Vagina (tissue), 2 donors: ENCODE results near the gene METTL16. TPM values are rescaled to one million over a fixed set of nuclear protein-coding genes. Genes with fewer than 3 reads are reported as not detected.
"Not testable (repeated sequence)": the region's sequence is repeated elsewhere in the genome, so short reads cannot be mapped to it uniquely, and the experiment has no call there.

Experiments used
- DNase-seq, 2 donors: peaks; one replicate each; pipeline ENCODE4 v3.0.0-alpha.2; 2017; ENCODE audit errors: extremely low spot score in 2 of 2
- H3K27ac ChIP-seq: fragments of 200-600 bp; sonication (generic); one replicate; pipeline ENCODE4 v1.5.1; 2019
- H3K27me3 ChIP-seq: fragments of 200-600 bp; sonication (generic); one replicate; pipeline ENCODE4 v1.5.1; 2019
- H3K36me3 ChIP-seq, 2 donors: fragments of 200-600 bp; sonication (generic); one replicate each; pipeline ENCODE4 v1.5.1; 2017 to 2019
- H3K4me1 ChIP-seq: fragments of 200-600 bp; sonication (generic); one replicate; pipeline ENCODE4 v1.5.1; 2019
- H3K4me3 ChIP-seq, 2 donors: fragments of 200-600 bp; sonication (generic); 1 replicate in 1 of 2; 2 replicates in 1 of 2; pipeline ENCODE4 v1.5.1; 2016 to 2019
- H3K9me3 ChIP-seq: fragments of 200-600 bp; sonication (generic); one replicate; pipeline ENCODE4 v1.5.1; 2019
- CTCF ChIP-seq, 3 experiments: fragments of 450-650 bp in 2 of 3; fragments of 200-600 bp in 1 of 3; sonication (generic) in 1 of 3; IDR thresholded peaks; one replicate each; pipeline ENCODE4 v1.5.1; 2017 to 2019; ENCODE audit warnings: antibody characterized with exemption in 3 of 3, mild to moderate bottlenecking in 2 of 3, moderate library complexity in 2 of 3
- POLR2A ChIP-seq, 2 donors: fragments of 450-650 bp; IDR thresholded peaks; one replicate each; pipeline ENCODE4 v1.6.1; 2017; ENCODE audit warnings: antibody characterized with exemption in 2 of 2, mild to moderate bottlenecking in 2 of 2, moderate library complexity in 2 of 2
- POLR2AphosphoS5 ChIP-seq, 2 donors: sonication (generic); formaldehyde crosslinking; IDR thresholded peaks; one replicate each; pipeline ENCODE4 v1.9.0; 2017; ENCODE audit warnings: antibody characterized with exemption in 2 of 2, mild to moderate bottlenecking in 2 of 2, low read depth in 1 of 2; ENCODE audit not compliant: insufficient read depth in 1 of 2
- intact Hi-C: fragments of 100-400 bp; cut with DNase I; formaldehyde crosslinking; loops from one replicate; pipeline ENCODE4 v1.15.1; 2023
- total RNA-seq: library from RNA; depleted of rRNA; stranded (reverse); fragments of >200 nt; gene quantifications from one replicate; pipeline ENCODE4 v1.2.3, GENCODE V29; 2016

The METTL16 gene
- total RNA-seq, 1 donor from 2014 or later, result 30.4 TPM

DNA sequence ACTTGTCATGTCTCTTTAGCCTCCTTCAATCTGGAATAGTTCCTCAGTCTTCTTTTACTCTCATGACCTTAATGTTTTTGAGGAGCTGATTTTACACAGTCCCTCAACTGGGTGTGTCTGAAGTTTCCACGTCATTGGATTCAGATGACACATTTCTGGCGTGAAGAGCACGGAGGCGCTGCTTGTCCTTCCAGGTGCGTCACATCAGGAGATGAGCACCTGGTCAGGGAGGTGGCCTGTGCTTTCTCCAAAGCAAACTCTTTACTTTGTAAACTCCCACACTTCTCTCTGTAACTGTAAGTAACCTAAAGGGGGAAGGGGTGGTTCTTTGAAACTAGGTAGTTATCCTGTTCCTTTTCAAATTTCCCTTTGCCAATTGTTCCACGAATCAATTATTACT is 58.4 kb downstream of the METTL16 start:
- Histone ChIP-seq H3K27ac (peak overlapping the region; percentile 40), H3K36me3 (no peaks in the 10 kb centered on the region)
- no peak for TF ChIP-seq CTCF (IDR thresholded peaks at IDR 0.05)
- TF ChIP-seq POLR2AphosphoS5 (IDR thresholded peaks at IDR 0.05; ENCODE audit: insufficient read depth in 1 of 2, low read depth in 1 of 2), result peak in 1 of 2 donors; percentile 24

GRCh38 chr17:2452216-2452750 is 59.4 kb downstream of the METTL16 start:
- Histone ChIP-seq H3K27me3 (no peaks in the 10 kb centered on the region), H3K4me1 (no peaks in the 10 kb centered on the region), H3K4me3 (no peak overlapping the region), H3K36me3 (no peaks in the 10 kb centered on the region), H3K27ac (peak overlapping the region; percentile 40), H3K9me3 (no peaks in the 10 kb centered on the region)
- no peak for TF ChIP-seq CTCF (IDR thresholded peaks at IDR 0.05)
- no peak for TF ChIP-seq POLR2A (IDR thresholded peaks at IDR 0.05)
- no peak for TF ChIP-seq POLR2AphosphoS5 (IDR thresholded peaks at IDR 0.05; ENCODE audit: insufficient read depth in 1 of 2, low read depth in 1 of 2)
- no peak for DNase-seq
- intact Hi-C loops, result no loop called here

More for the DNA sequence above, 58.4 kb downstream of the METTL16 start:
- no peak for DNase-seq
- H3K4me1 ChIP-seq, result no peaks in the 10 kb centered on the region
- intact Hi-C loops, result no loop called here
- no peaks in the 10 kb centered on the region for H3K27me3 ChIP-seq
- no peak overlapping the region for H3K4me3 ChIP-seq
- H3K9me3 ChIP-seq, result no peaks in the 10 kb centered on the region

GRCh38 chr17:2450016-2450650 is 61.6 kb downstream of the METTL16 start:
- no peak overlapping the region for H3K27ac ChIP-seq
- intact Hi-C loops, result no loop called here
- H3K36me3 ChIP-seq, result no peaks in the 10 kb centered on the region
- no peak for TF ChIP-seq POLR2AphosphoS5 (IDR thresholded peaks at IDR 0.05; ENCODE audit: insufficient read depth in 1 of 2, low read depth in 1 of 2)
- no peak for TF ChIP-seq CTCF (IDR thresholded peaks at IDR 0.05)
- no peak for TF ChIP-seq POLR2A (IDR thresholded peaks at IDR 0.05)
- DNase-seq, result no peak
- H3K4me1 ChIP-seq, result no peaks in the 10 kb centered on the region
- no peak overlapping the region for H3K4me3 ChIP-seq
- no peaks in the 10 kb centered on the region for H3K9me3 ChIP-seq
- no peaks in the 10 kb centered on the region for H3K27me3 ChIP-seq

DNA sequence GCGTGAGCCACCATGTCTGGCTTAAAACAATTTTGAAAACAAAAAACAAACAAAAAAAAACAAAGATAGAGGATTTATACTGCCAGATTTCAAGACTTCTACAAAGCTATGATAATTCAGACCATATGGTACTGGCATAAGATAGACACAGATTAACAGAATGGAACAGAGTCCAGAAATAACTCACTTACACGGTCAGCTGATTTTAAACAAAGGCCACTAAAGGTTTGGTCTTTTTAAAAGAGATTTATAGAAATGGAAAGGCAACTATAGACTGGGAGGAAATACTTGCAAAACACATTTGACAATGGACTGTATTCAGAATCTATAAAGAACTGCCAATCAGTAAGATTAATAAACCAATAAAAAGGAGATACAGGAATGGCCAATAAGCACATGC is 62.2 kb downstream of the METTL16 start:
- intact Hi-C loops, result no loop called here
- no peaks in the 10 kb centered on the region for H3K4me1 ChIP-seq
- H3K27ac ChIP-seq, result no peak overlapping the region
- DNase-seq, result no peak
- H3K4me3 ChIP-seq, result no peak overlapping the region
- no peaks in the 10 kb centered on the region for H3K27me3 ChIP-seq
- TF ChIP-seq CTCF (IDR thresholded peaks at IDR 0.05) (no peak), POLR2AphosphoS5 (IDR thresholded peaks at IDR 0.05; ENCODE audit: insufficient read depth in 1 of 2, low read depth in 1 of 2) (no peak), POLR2A (IDR thresholded peaks at IDR 0.05) (no peak)
- no peaks in the 10 kb centered on the region for H3K36me3 ChIP-seq
- H3K9me3 ChIP-seq, result no peaks in the 10 kb centered on the region

- intact Hi-C loops, H3K27ac ChIP-seq, H3K4me1 ChIP-seq, H3K4me3 ChIP-seq, H3K9me3 ChIP-seq, DNase-seq, H3K27me3 ChIP-seq, H3K36me3 ChIP-seq: not testable (repeated sequence)
These were observed 64.2 kb downstream of the METTL16 start for GRCh38 chr17:2447479-2447878.
